Tibial artery (tissue), 4 donors: ENCODE data around the gene EVC2.

ENCODE experiments used
- DNase-seq, 2 donors: peaks; one replicate each; pipeline ENCODE4 v3.0.0-alpha.2; 2019
- H3K27ac ChIP-seq, 2 donors: fragments of 200-600 bp; sonication (generic) in 1 of 2; 1 replicate in 1 of 2; 2 replicates in 1 of 2; pipeline ENCODE4 v1.5.1; 2018 to 2019; ENCODE audit warnings: mild to moderate bottlenecking in 1 of 2
- H3K27me3 ChIP-seq, 2 donors: fragments of 200-600 bp; sonication (generic) in 1 of 2; one replicate each; pipeline versions ENCODE4 v1.5.1 to v1.6.0; 2016 to 2019
- H3K36me3 ChIP-seq, 3 donors: fragments of 200-600 bp; sonication (generic) in 2 of 3; one replicate each; pipeline ENCODE4 v1.5.1; 2016 to 2019; ENCODE audit warnings: mild to moderate bottlenecking in 2 of 3
- H3K4me1 ChIP-seq, 4 donors: fragments of 200-600 bp; sonication (generic) in 2 of 4; 1 replicate in 3 of 4; 2 replicates in 1 of 4; pipeline ENCODE4 v1.5.1; 2016 to 2019
- H3K4me3 ChIP-seq, 2 donors: fragments of 200-600 bp; sonication (generic) in 1 of 2; 1 replicate in 1 of 2; 2 replicates in 1 of 2; pipeline ENCODE4 v1.5.1; 2018 to 2019; ENCODE audit warnings: mild to moderate bottlenecking in 2 of 2
- H3K9me3 ChIP-seq, 3 donors: fragments of 200-600 bp; sonication (generic) in 1 of 3; one replicate each; pipeline ENCODE4 v1.5.1; 2016 to 2019
- CTCF ChIP-seq, 2 experiments: fragments of 200-600 bp in 1 of 2; fragments of 450-650 bp in 1 of 2; IDR thresholded peaks; one replicate each; pipeline ENCODE4 v1.5.1; 2017 to 2019; ENCODE audit warnings: antibody characterized with exemption in 2 of 2, mild to moderate bottlenecking in 1 of 2, moderate library complexity in 1 of 2
- intact Hi-C: fragments of 100-400 bp; cut with DNase I; formaldehyde crosslinking; loops from one replicate; pipeline ENCODE4 v1.15.0; 2023; ENCODE audit warnings: low total_unique reads

Gene EVC2

GRCh38 chr4:5752376-5753184, 44.2 kb upstream of the EVC2 start:
- Histone ChIP-seq H3K27ac (no peak overlapping the region), H3K9me3 (no peaks in the 10 kb centered on the region), H3K4me1 (peaks cover 0 to 7% (median 0%) of the 10 kb centered on the region in 4 donors), H3K36me3 (peaks cover 57 to 88% (median 70%) of the 10 kb centered on the region in 3 donors), H3K4me3 (no peak overlapping the region), H3K27me3 (no peaks in the 10 kb centered on the region)
- peak in 1 of 2 donors; percentile 56 for DNase-seq
- intact Hi-C loops = no loop called here
- no peak for TF ChIP-seq CTCF (IDR thresholded peaks at IDR 0.05)

DNA sequence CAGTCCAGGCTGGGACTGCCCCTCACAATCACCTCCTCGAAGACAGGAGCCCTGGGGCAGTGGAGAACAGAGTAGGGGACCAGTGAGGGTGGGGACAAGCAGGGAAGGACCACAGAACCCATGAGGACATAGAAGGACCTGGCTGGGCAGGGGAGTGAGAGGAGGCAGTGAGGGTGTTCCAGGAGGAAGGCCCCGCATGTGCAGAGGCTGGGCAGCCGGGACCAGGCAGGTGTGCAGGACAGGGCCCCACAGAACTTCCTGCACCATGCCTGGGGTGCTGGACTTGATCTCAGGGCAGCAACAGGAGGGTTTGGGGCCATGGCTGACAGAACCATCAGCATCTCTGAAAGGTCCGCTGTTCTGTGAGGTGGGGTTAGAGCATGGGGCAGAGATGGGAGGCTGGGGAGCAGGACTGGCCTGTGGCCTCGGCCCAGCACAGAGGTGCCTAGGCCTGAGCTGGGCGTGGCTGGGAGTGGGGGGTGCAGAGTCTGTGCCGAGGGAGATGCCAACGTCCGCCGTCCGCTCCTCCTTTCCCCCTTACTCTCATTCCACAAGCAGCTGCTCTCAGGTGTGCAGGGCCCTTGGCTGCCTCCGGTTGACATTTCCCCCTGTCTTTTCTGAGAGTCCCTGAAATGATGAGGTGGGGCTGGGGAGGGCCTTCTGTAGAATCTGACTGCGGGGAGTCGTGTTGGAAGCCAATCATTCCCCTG, 43.5 kb upstream of the EVC2 start:
- no peak overlapping the region for H3K4me3 ChIP-seq
- H3K4me1 ChIP-seq = peaks cover 0 to 15% (median 2%) of the 10 kb centered on the region in 4 donors
- no peak overlapping the region for H3K27ac ChIP-seq
- H3K27me3 ChIP-seq = no peaks in the 10 kb centered on the region
- intact Hi-C loops = no loop called here
- peak in 1 of 2 donors; percentile 53 for DNase-seq
- no peaks in the 10 kb centered on the region for H3K9me3 ChIP-seq
- H3K36me3 ChIP-seq = peaks cover 49 to 80% (median 62%) of the 10 kb centered on the region in 3 donors
- TF ChIP-seq CTCF (IDR thresholded peaks at IDR 0.05) = no peak

- no peaks in the 10 kb centered on the region for H3K9me3 ChIP-seq
- peaks cover 42 to 76% (median 55%) of the 10 kb centered on the region in 3 donors for H3K36me3 ChIP-seq
- DNase-seq = peak in 1 of 2 donors; percentile 57
- H3K27me3 ChIP-seq = no peaks in the 10 kb centered on the region
- TF ChIP-seq CTCF (IDR thresholded peaks at IDR 0.05) = no peak
- no peak overlapping the region for H3K4me3 ChIP-seq
- peaks cover 0 to 19% (median 2%) of the 10 kb centered on the region in 4 donors for H3K4me1 ChIP-seq
- no peak overlapping the region for H3K27ac ChIP-seq
- intact Hi-C loops = no loop called here
Observed at GRCh38 chr4:5750946-5751665, 42.7 kb upstream of the EVC2 start.

DNA sequence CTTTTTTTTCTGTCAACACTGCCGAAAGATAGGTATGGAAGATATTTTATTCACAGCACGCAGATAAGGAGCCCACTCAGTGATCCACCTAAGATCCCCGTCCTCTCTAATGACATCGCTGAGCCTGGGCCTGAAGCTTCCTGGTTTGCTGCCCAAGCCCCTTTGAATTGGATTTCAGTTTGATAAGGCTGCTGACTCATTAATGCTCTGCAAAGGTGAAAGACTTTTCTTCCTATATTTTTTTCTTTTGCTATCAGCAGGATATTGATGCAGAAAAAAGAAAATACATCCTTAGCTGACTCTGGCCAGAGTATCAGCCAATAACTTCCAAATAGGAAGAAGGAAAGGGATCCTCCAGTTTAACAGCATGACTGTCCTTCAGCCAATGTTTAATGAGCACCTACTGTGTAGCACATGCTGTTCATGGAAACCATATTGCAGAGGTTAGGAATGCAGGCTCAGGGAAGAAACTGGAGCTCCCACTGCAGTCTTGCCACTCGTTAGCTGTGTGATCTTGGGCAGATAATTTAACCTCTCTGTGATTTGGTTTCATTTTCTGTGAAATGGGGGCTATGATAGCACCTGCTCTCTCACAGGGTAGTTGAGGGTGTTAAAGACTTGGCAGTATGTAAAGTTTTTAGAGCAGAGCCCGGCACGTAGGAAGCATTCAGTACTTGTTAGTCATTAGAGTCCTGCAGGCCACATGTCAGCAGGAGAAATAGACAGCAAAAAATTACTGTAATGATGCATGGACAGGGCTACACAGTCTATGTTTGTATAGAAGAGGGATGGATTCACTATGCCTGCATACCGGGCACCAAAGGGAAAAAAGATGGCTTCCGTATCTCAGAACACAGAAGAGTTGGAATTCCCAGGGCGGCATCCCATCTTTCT, 41.9 kb upstream of the EVC2 start:
- no peak overlapping the region for H3K27ac ChIP-seq
- no peaks in the 10 kb centered on the region for H3K9me3 ChIP-seq
- peak in 1 of 2 donors; percentile 23 for DNase-seq
- intact Hi-C loops = no loop called here
- no peaks in the 10 kb centered on the region for H3K27me3 ChIP-seq
- H3K4me3 ChIP-seq = no peak overlapping the region
- H3K36me3 ChIP-seq = peaks cover 38 to 76% (median 51%) of the 10 kb centered on the region in 3 donors
- no peak for TF ChIP-seq CTCF (IDR thresholded peaks at IDR 0.05)
- H3K4me1 ChIP-seq = peaks cover 0 to 19% (median 2%) of the 10 kb centered on the region in 4 donors

DNA sequence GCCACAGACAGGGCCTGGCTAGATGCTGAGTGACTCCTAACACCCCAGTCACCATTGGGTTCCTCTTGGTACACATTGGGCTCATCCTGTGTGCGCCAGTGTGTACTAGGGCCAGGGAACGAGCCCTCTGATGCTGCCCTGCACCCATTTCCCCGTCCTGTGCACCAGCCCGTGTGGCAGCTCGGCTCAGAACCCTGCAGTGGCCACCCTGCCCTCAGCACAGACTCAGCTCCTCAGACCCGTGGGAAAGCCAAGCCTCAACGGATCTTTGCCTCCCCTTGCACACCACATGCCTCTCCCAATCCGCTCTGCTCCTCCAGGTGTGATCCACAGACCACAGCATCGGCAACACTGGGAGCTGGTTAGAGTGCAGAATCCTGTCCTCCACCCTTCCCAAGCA, 41.2 kb upstream of the EVC2 start:
- H3K27me3 ChIP-seq = no peaks in the 10 kb centered on the region
- intact Hi-C loops = no loop called here
- no peak overlapping the region for H3K4me3 ChIP-seq
- peaks cover 35 to 72% (median 45%) of the 10 kb centered on the region in 3 donors for H3K36me3 ChIP-seq
- peaks cover 0 to 19% (median 2%) of the 10 kb centered on the region in 4 donors for H3K4me1 ChIP-seq
- no peak for TF ChIP-seq CTCF (IDR thresholded peaks at IDR 0.05)
- DNase-seq = peak in 1 of 2 donors; percentile 4
- no peak overlapping the region for H3K27ac ChIP-seq
- no peaks in the 10 kb centered on the region for H3K9me3 ChIP-seq
